Natural killer cell treated with Interleukin-12 subunit alpha and Interleukin-12 subunit beta and Interleukin-15 and Interleukin-18, amount 100 ng/mL, for 72 hours (primary cell): ENCODE measurements around the gene STAMBPL1. TPM values are rescaled to one million over a fixed set of nuclear protein-coding genes. Genes with fewer than 3 reads are reported as not detected.
"Not testable (repeated sequence)": the region's sequence is repeated elsewhere in the genome, so short reads cannot be mapped to it uniquely, and the experiment has no call there.

Experiments
- ATAC-seq, 2 donors: fragments of 150-1000 bp; cut with Tn5 transposase in 1 of 2; sonication (Bioruptor Pico), chemical (Tn5 transposase) in 1 of 2; 2 replicates each; pipeline ENCODE4 v1.10.0; 2021
- DNase-seq: peaks from one replicate; pipeline ENCODE4 v3.0.0; 2022; ENCODE audit warnings: low spot score
- H3K27ac Mint-ChIP-seq, 2 donors: 1 replicate in 1 of 2; 2 replicates in 1 of 2; pipeline ENCODE4 v1.8.0; 2022; ENCODE audit warnings: mixed read lengths in 2 of 2, mild to moderate bottlenecking in 1 of 2, moderate library complexity in 1 of 2
- H3K27me3 Mint-ChIP-seq, 2 donors: 1 replicate in 1 of 2; 2 replicates in 1 of 2; pipeline ENCODE4 v1.8.0; 2022; ENCODE audit warnings: mixed read lengths in 2 of 2
- H3K36me3 Mint-ChIP-seq: one replicate; pipeline ENCODE4 v1.8.0; 2022; ENCODE audit warnings: mixed read lengths
- H3K4me1 Mint-ChIP-seq, 2 donors: 1 replicate in 1 of 2; 2 replicates in 1 of 2; pipeline ENCODE4 v1.8.0; 2022; ENCODE audit warnings: low read depth in 2 of 2, mixed read lengths in 2 of 2, mild to moderate bottlenecking in 1 of 2
- H3K4me3 Mint-ChIP-seq: one replicate; pipeline ENCODE4 v1.8.0; 2022; ENCODE audit warnings: mixed read lengths
- H3K9me3 Mint-ChIP-seq: 2 replicates; pipeline ENCODE4 v1.8.0; 2022; ENCODE audit warnings: mixed read lengths
- total RNA-seq, 2 donors: library from RNA; stranded (reverse); gene quantifications; one replicate each; pipeline ENCODE4 v1.2.3, GENCODE V29; 2022

The STAMBPL1 gene
- total RNA-seq, 2 donors from 2014 or later = 21.0 to 37.6 TPM

GRCh38 chr10:88873757-88874156, 6.3 kb upstream of the STAMBPL1 start:
- Mint-ChIP-seq H3K9me3 (peaks cover 3% of the 10 kb centered on the region), H3K27me3 (peaks cover 5 to 7% of the 10 kb centered on the region in 2 donors), H3K4me3 (no peak overlapping the region), H3K4me1 (peaks cover 7 to 9% of the 10 kb centered on the region in 2 donors), H3K36me3 (no peaks in the 10 kb centered on the region), H3K27ac (no peak overlapping the region)
- ATAC-seq (no peak), DNase-seq (no peak)

DNA sequence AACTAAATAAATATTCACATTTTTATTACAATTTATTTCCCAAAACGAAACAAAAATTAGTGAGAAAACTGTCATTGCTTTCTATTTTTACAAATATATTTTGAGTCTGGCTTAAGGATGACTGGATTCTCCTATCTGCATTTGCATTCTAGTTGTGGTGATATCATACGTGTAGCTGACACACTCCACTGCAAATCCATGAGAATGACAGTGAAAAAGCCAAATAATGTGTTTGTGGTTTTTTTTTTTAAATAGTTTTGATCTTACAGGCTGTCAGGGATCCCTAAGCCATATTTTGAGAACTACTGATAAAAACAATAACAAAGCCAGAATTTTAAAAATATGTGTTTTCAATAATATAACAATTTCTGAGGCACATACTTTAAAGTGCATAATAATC, 5.8 kb upstream of the STAMBPL1 start:
- no peak overlapping the region for H3K4me3 Mint-ChIP-seq
- ATAC-seq (no peak), DNase-seq (no peak)
- H3K27ac Mint-ChIP-seq = no peak overlapping the region
- H3K4me1 Mint-ChIP-seq = peaks cover 8 to 13% of the 10 kb centered on the region in 2 donors
- H3K27me3 Mint-ChIP-seq = peaks cover 5 to 7% of the 10 kb centered on the region in 2 donors
- H3K9me3 Mint-ChIP-seq = peaks cover 3% of the 10 kb centered on the region
- H3K36me3 Mint-ChIP-seq = no peaks in the 10 kb centered on the region

DNA sequence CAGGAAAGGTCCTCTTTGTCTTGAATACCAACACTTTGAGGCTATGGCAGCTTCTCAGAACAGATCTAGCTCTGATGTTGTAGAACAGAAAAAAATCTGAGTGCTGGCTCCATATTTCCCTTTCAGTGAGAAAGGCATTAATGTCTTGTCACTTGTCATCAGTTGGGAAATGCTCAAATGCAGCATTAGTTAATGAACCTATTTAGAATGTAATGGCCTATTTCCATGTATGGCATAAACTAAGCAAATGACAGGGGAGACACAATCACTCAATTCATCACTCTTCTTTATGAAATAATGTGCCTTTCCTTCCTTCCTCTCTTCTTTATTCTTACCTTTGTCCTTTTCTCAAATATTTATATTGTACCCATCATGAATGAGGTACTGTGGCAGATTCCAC, 5.0 kb upstream of the STAMBPL1 start:
- no peak overlapping the region for H3K4me3 Mint-ChIP-seq
- DNase-seq (no peak), ATAC-seq (no peak)
- peaks cover 5 to 7% of the 10 kb centered on the region in 2 donors for H3K27me3 Mint-ChIP-seq
- peaks cover 3% of the 10 kb centered on the region for H3K9me3 Mint-ChIP-seq
- H3K4me1 Mint-ChIP-seq = peaks cover 15 to 20% of the 10 kb centered on the region in 2 donors
- no peaks in the 10 kb centered on the region for H3K36me3 Mint-ChIP-seq
- no peak overlapping the region for H3K27ac Mint-ChIP-seq

DNA sequence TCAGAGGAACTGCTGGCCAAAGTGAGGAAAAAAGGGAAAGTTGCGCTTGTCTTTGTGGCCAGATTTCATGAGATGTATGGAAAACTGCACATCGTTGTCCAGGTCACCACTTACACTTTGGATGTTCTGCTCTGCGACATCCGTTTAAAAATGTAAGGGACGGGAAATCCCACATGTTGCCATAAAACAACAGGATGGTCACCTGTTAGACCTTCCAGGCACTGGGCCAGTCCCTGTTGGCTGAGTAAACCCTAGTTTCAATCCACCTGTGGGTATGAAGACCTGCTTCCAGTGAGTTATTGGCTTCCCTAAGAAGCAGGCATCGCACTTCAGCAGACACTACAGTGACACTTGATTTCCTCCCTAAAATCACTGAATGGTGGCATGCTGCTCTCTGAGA, 2.7 kb upstream of the STAMBPL1 start:
- DNase-seq = no peak
- H3K9me3 Mint-ChIP-seq = no peaks in the 10 kb centered on the region
- H3K27me3 Mint-ChIP-seq = peaks cover 3 to 7% of the 10 kb centered on the region in 2 donors
- H3K36me3 Mint-ChIP-seq = no peaks in the 10 kb centered on the region
- peaks cover 24 to 32% of the 10 kb centered on the region in 2 donors for H3K4me1 Mint-ChIP-seq
- H3K4me3 Mint-ChIP-seq = no peak overlapping the region
- ATAC-seq = no peak
- no peak overlapping the region for H3K27ac Mint-ChIP-seq

- ATAC-seq = peak; percentile 91 to 94
- Mint-ChIP-seq H3K27ac (peak overlapping the region; percentile 90 to 97), H3K9me3 (no peaks in the 10 kb centered on the region), H3K4me3 (peak overlapping the region; percentile 92), H3K27me3 (peaks cover 0 to 3% of the 10 kb centered on the region in 2 donors), H3K36me3 (no peaks in the 10 kb centered on the region), H3K4me1 (peaks cover 40 to 62% of the 10 kb centered on the region in 2 donors)
- peak; percentile 88 for DNase-seq
Measured at GRCh38 chr10:88880282-88881076, 434 bp downstream of the STAMBPL1 start.

GRCh38 chr10:88881320-88881719, 1.3 kb downstream of the STAMBPL1 start:
- ATAC-seq = no peak
- no peak for DNase-seq
- H3K27ac Mint-ChIP-seq = peak overlapping the region; percentile 90 to 97
- H3K4me3 Mint-ChIP-seq = peak overlapping the region; percentile 92
- H3K4me1 Mint-ChIP-seq = peaks cover 40 to 68% of the 10 kb centered on the region in 2 donors
- H3K9me3 Mint-ChIP-seq = no peaks in the 10 kb centered on the region
- no peaks in the 10 kb centered on the region for H3K36me3 Mint-ChIP-seq
- peaks cover 0 to 3% of the 10 kb centered on the region in 2 donors for H3K27me3 Mint-ChIP-seq

- Mint-ChIP-seq H3K4me3 (peak overlapping the region; percentile 92), H3K36me3 (no peaks in the 10 kb centered on the region)
Measured at GRCh38 chr10:88881922-88882645, 2.0 kb downstream of the STAMBPL1 start.

GRCh38 chr10:88882646-88883447, 2.8 kb downstream of the STAMBPL1 start:
- ATAC-seq, DNase-seq, H3K9me3 Mint-ChIP-seq, H3K27me3 Mint-ChIP-seq, H3K36me3 Mint-ChIP-seq: not testable (repeated sequence)
- H3K4me1 Mint-ChIP-seq = peaks cover 40 to 70% of the 10 kb centered on the region in 2 donors
- peak overlapping the region; percentile 90 to 97 for H3K27ac Mint-ChIP-seq
- peak overlapping the region; percentile 92 for H3K4me3 Mint-ChIP-seq

More at GRCh38 chr10:88881922-88882645, 2.0 kb downstream of the STAMBPL1 start:
- Mint-ChIP-seq H3K27me3 (peaks cover 0 to under 1% of the 10 kb centered on the region in 2 donors), H3K4me1 (peaks cover 40 to 68% of the 10 kb centered on the region in 2 donors), H3K9me3 (no peaks in the 10 kb centered on the region), H3K27ac (peak overlapping the region; percentile 90 to 97)
- DNase-seq (no peak), ATAC-seq (no peak)

- peaks cover 40 to 70% of the 10 kb centered on the region in 2 donors for H3K4me1 Mint-ChIP-seq
- no peaks in the 10 kb centered on the region for H3K36me3 Mint-ChIP-seq
- H3K27ac Mint-ChIP-seq = peak overlapping the region; percentile 90 to 97
- H3K4me3 Mint-ChIP-seq = peak overlapping the region; percentile 92
- ATAC-seq (no peak), DNase-seq (no peak)
- H3K9me3 Mint-ChIP-seq = no peaks in the 10 kb centered on the region
- H3K27me3 Mint-ChIP-seq = no peaks in the 10 kb centered on the region
Measured at GRCh38 chr10:88883448-88883809, 3.4 kb downstream of the STAMBPL1 start.

GRCh38 chr10:88886557-88886956, 6.5 kb downstream of the STAMBPL1 start:
- Mint-ChIP-seq H3K4me3 (no peak overlapping the region), H3K9me3 (no peaks in the 10 kb centered on the region), H3K4me1 (peaks cover 40 to 63% of the 10 kb centered on the region in 2 donors), H3K27me3 (no peaks in the 10 kb centered on the region), H3K36me3 (no peaks in the 10 kb centered on the region), H3K27ac (no peak overlapping the region)
- ATAC-seq = peak in 1 of 2 donors; percentile 85
- DNase-seq = no peak

DNA sequence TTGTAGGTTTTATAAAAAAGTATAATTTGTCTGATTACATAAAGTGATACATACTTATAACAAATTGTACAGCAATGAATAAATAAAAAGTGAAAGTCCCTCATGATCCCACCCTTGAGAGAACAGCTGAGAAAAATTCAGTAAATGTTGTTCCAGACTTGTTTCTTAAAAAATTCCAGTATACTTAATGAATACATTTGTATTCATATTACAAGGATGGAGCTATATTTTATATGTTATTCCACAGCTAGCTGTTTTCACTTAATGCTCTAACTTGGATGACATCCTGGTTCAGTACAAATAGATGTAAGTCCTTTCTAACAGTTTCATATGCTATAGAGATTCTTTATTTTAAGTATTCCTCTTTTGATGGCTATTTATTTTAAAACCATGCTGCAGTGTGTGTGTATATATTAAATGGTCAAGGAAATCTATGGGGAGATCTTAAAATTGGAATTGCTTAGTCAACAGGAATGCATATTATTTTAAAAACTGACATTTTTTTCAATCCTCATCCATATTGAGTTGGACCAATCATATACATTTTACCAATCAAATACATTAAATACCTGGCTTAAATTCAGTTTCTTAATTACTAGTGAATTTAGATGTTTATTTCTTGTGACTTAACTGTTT, 8.9 kb downstream of the STAMBPL1 start:
- Mint-ChIP-seq H3K27ac (no peak overlapping the region), H3K36me3 (no peaks in the 10 kb centered on the region), H3K27me3 (no peaks in the 10 kb centered on the region), H3K9me3 (no peaks in the 10 kb centered on the region), H3K4me1 (peaks cover 26 to 40% of the 10 kb centered on the region in 2 donors), H3K4me3 (no peak overlapping the region)
- ATAC-seq (no peak), DNase-seq (no peak)

DNA sequence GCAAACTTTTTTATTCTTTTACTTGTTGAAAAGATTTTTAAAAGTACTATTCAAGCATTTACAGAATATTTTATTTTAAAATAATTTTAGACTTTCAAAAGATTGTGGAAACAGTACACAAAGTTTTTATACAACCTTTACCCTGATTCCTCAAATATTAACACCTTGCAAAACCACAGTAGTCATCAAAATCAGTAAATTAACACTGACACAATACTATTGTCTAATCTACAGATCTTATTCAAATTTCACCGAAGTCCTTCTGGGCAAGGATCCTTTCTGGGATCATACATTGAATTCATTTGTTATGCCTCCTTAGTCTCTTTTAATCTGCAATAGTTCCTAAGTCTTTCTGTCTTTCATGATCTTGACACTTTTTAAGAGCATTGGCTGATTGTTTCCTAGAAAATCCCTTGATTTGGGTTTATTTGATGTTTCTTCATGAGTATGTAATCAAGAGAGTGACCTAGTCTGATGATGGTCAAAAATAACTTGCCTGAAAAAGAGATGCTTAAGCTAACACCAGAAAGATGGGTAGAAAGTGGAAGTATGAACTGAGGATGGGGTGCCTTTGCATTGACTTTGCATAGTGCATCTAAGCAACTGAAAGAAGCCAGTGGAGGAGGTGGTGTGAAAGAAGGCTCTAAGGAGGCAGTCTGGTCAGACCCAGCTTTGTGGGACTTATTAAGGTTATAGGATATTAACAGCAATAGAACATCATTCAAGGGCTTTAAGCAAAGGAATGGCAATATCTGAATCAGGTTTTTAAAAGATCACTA, 9.7 kb downstream of the STAMBPL1 start:
- H3K4me3 Mint-ChIP-seq = no peak overlapping the region
- no peaks in the 10 kb centered on the region for H3K9me3 Mint-ChIP-seq
- H3K27me3 Mint-ChIP-seq = no peaks in the 10 kb centered on the region
- DNase-seq (no peak), ATAC-seq (no peak)
- peaks cover 22 to 34% of the 10 kb centered on the region in 2 donors for H3K4me1 Mint-ChIP-seq
- H3K36me3 Mint-ChIP-seq = no peaks in the 10 kb centered on the region
- H3K27ac Mint-ChIP-seq = peak overlapping the region in 1 of 2 donors; percentile 9
